Endothelial cell of umbilical vein (primary cell): ENCODE measurements around the gene STIM1. TPM values are rescaled to one million over a fixed set of nuclear protein-coding genes. Genes with fewer than 3 reads are reported as not detected.

ENCODE experiments used
- BruUV-seq: library from RNA; stranded (reverse); fragments of 400-500 nt; replicated peaks from 2 replicates; lab custom pipeline; 2021; lab: Mats Ljungman, UMichigan
- CTCF ChIA-PET: fragments of 300-600, 350-600 bp; sonication (Branson Sonifier 250); formaldehyde crosslinking; loops from one replicate; lab custom pipeline; 2021; ENCODE audit warnings: antibody characterized with exemption, inconsistent platforms; lab: Charles Lee
- POLR2A ChIA-PET: fragments of 300-600, 350-600 bp; sonication (Branson Sonifier 250); formaldehyde crosslinking; loops from one replicate; lab custom pipeline; 2021; ENCODE audit warnings: antibody characterized with exemption, inconsistent platforms; lab: Charles Lee
- DNase-seq: peaks from one replicate; pipeline ENCODE4 v3.0.0-alpha.2; 2011; ENCODE audit warnings: low read depth, low spot score
- FAIRE-seq: peaks from 2 replicates; lab custom pipeline; 2011; peaks lifted over from hg19 to GRCh38; lab: Jason Lieb, UNC
- H2AFZ ChIP-seq: 2 replicates; pipeline ENCODE4 v1.6.0; 2012; ENCODE audit warnings: low read depth, low read length, control low read depth, inconsistent platforms
- H3K27ac ChIP-seq: 2 replicates; pipeline ENCODE4 v1.5.1; 2011; ENCODE audit warnings: low read depth, mild to moderate bottlenecking, control low read depth, low read length, moderate library complexity; ENCODE audit not compliant: insufficient read depth
- H3K27me3 ChIP-seq, 2 experiments: 2 replicates each; pipeline versions ENCODE4 v1.6.0 to v1.6.1; 2011; ENCODE audit warnings: low read length in 2 of 2, mixed read lengths in 1 of 2; ENCODE audit not compliant: control insufficient read depth in 2 of 2, insufficient read depth in 2 of 2
- H3K36me3 ChIP-seq, 2 experiments: 2 replicates in 1 of 2; 3 replicates in 1 of 2; pipeline ENCODE4 v1.5.1; 2011; ENCODE audit warnings: low read length in 2 of 2, mild to moderate bottlenecking in 1 of 2, moderate library complexity in 1 of 2; ENCODE audit not compliant: control insufficient read depth in 2 of 2, insufficient read depth in 2 of 2; ENCODE audit errors: extremely low read depth in 1 of 2
- H3K4me1 ChIP-seq: 3 replicates; pipeline ENCODE4 v1.5.1; 2011; ENCODE audit warnings: mild to moderate bottlenecking, low read length; ENCODE audit not compliant: control insufficient read depth, insufficient read depth; ENCODE audit errors: extremely low read depth
- H3K4me2 ChIP-seq: 2 replicates; pipeline ENCODE4 v1.6.1; 2011; ENCODE audit warnings: low read length, control low read depth, mixed read lengths; ENCODE audit not compliant: insufficient read depth
- H3K4me3 ChIP-seq, 3 experiments: fragments of 200-600 bp in 1 of 3; sonication (generic), shearing (Covaris generic) in 1 of 3; replicated peaks in 1 of 3; 2 replicates each; pipeline ENCODE4 v1.5.1; 2011 to 2016; ENCODE audit warnings: control low read depth in 3 of 3, low read length in 3 of 3, mild to moderate bottlenecking in 2 of 3, inconsistent platforms in 1 of 3, low read depth in 1 of 3, moderate library complexity in 1 of 3; ENCODE audit not compliant: insufficient read depth in 1 of 3
- H3K79me2 ChIP-seq: 2 replicates; pipeline ENCODE4 v1.6.0; 2012; ENCODE audit warnings: low read length, inconsistent platforms; ENCODE audit not compliant: control insufficient read depth, insufficient read depth
- H3K9ac ChIP-seq: replicated peaks from 2 replicates; pipeline ENCODE3; 2011; ENCODE audit warnings: low read length, control low read depth; ENCODE audit not compliant: insufficient read depth; ENCODE audit errors: extremely low read depth
- H3K9me1 ChIP-seq: replicated peaks from 3 replicates; pipeline ENCODE4 v1.6.0; 2011; ENCODE audit warnings: mild to moderate bottlenecking, low read length; ENCODE audit not compliant: control insufficient read depth, insufficient read depth; ENCODE audit errors: extremely low read depth
- H3K9me3 ChIP-seq: replicated peaks from 2 replicates; pipeline ENCODE4 v1.5.1; 2012; ENCODE audit warnings: low read length, inconsistent platforms; ENCODE audit not compliant: control insufficient read depth, insufficient read depth
- H4K20me1 ChIP-seq: replicated peaks from 2 replicates; pipeline ENCODE3; 2011; ENCODE audit warnings: mild to moderate bottlenecking, low read length; ENCODE audit not compliant: control insufficient read depth, insufficient read depth; ENCODE audit errors: extremely low read depth
- CTCF ChIP-seq, 2 donors: IDR thresholded peaks; 1 replicate in 1 of 2; 2 replicates in 1 of 2; pipeline ENCODE4 v1.5.1; 2011; ENCODE audit warnings: low read length in 2 of 2, mild to moderate bottlenecking in 2 of 2, moderate library complexity in 2 of 2, control low read depth in 1 of 2, inconsistent platforms in 1 of 2, low read depth in 1 of 2; ENCODE audit not compliant: insufficient read depth in 1 of 2; ENCODE audit errors: extremely low read depth in 1 of 2
- EZH2 ChIP-seq: IDR thresholded peaks from 2 replicates; pipeline ENCODE4 v1.6.1; 2012; ENCODE audit warnings: borderline replicate concordance, low read depth, mild to moderate bottlenecking, moderate library complexity, low read length, inconsistent platforms; ENCODE audit not compliant: severe bottlenecking
- FOS ChIP-seq: IDR thresholded peaks from 2 replicates; pipeline ENCODE4 v1.6.1; 2011; ENCODE audit warnings: mild to moderate bottlenecking, low read length, moderate library complexity, borderline replicate concordance; ENCODE audit not compliant: insufficient read depth
- GATA2 ChIP-seq: IDR thresholded peaks from 2 replicates; pipeline ENCODE4 v1.7.0; 2011; ENCODE audit warnings: low read depth, mild to moderate bottlenecking, moderate library complexity, mixed read lengths, low read length; ENCODE audit not compliant: insufficient read length, insufficient read depth
- JUN ChIP-seq: IDR thresholded peaks from 2 replicates; pipeline ENCODE4 v1.6.1; 2011; ENCODE audit warnings: borderline replicate concordance, low read depth; ENCODE audit not compliant: insufficient read length, insufficient read depth
- MAX ChIP-seq: IDR thresholded peaks from 2 replicates; pipeline ENCODE4 v1.6.1; 2011; ENCODE audit not compliant: insufficient read depth, insufficient read length
- MYC ChIP-seq: IDR thresholded peaks from one replicate; pipeline ENCODE4 v1.6.1; 2011; ENCODE audit warnings: mild to moderate bottlenecking, low read depth, low read length
- POLR2A ChIP-seq: IDR thresholded peaks from 2 replicates; pipeline ENCODE4 v1.6.1; 2012; ENCODE audit warnings: low read depth, mild to moderate bottlenecking, control low read depth, low read length
- POLR2AphosphoS5 ChIP-seq: IDR thresholded peaks from 2 replicates; pipeline ENCODE4 v1.6.1; 2012; ENCODE audit warnings: low read depth, mild to moderate bottlenecking, control low read depth, low read length, moderate library complexity; ENCODE audit not compliant: insufficient read depth
- dilution Hi-C: fragments of 300-500 bp; cut with MboI; formaldehyde crosslinking; loops from one replicate; pipeline ENCODE4 v1.15.0; 2019; ENCODE audit warnings: low sequenced_read_pairs; ENCODE audit not compliant: extremely low pct_ligation_motif_present
- intact Hi-C: fragments of 100-400 bp; cut with micrococcal nuclease; formaldehyde crosslinking; loops from one replicate; pipeline ENCODE4 v1.10.0; 2022
- polyA plus RNA-seq, 4 experiments: library from polyadenylated mRNA; depleted of rRNA in 3 of 4; stranded (reverse) in 3 of 4; unstranded in 1 of 4; fragments of >200 nt; gene quantifications; 2 replicates each; pipeline versions ENCODE4 v1.2.1 to v1.2.3, GENCODE V29; 2011 to 2012; ENCODE audit warnings: missing spikeins in 1 of 4
- total RNA-seq: library from RNA; stranded (reverse); gene quantifications from 2 replicates; pipeline ENCODE4 v1.2.3, GENCODE V29; 2021

STIM1 gene
- total and polyA plus RNA-seq, 2 donors (not counting 3 experiments of a cell fraction or from before 2014, with no cell fraction given) = 32.7 to 33.4 TPM

- Histone ChIP-seq H4K20me1 (no peaks in the 10 kb centered on the region), H3K36me3 (no peaks in the 10 kb centered on the region), H3K4me2 (no peak overlapping the region), H3K27me3 (no peaks in the 10 kb centered on the region), H2AFZ (no peak overlapping the region), H3K9me1 (no peaks in the 10 kb centered on the region), H3K79me2 (no peaks in the 10 kb centered on the region), H3K9ac (no peak overlapping the region), H3K4me3 (no peak overlapping the region), H3K9me3 (no peaks in the 10 kb centered on the region), H3K4me1 (no peaks in the 10 kb centered on the region), H3K27ac (no peak overlapping the region)
- CTCF ChIA-PET = interaction anchor here (0.6 to 2.7 kb wide), 7 partner anchors 13 to 189 kb away, joined by 3 to 9 read pairs (median 4); partner anchors contain the start of gene STIM1
- intact Hi-C loops (no loop called here), dilution Hi-C loops (no loop called here)
- no TSS peak for BruUV-seq
- POLR2A ChIA-PET = no interaction called here
- FAIRE-seq (no peak), DNase-seq (no peak)
- TF ChIP-seq MAX = no peak
- TF ChIP-seq EZH2 = no peak
- TF ChIP-seq FOS = no peak
- no peak for TF ChIP-seq MYC
- TF ChIP-seq GATA2 = no peak
- TF ChIP-seq JUN = no peak
- TF ChIP-seq POLR2AphosphoS5 = no peak
- no peak for TF ChIP-seq CTCF (IDR thresholded peaks at IDR 0.05; ENCODE audit: extremely low read depth in 1 of 2, insufficient read depth in 1 of 2, low read depth in 1 of 2, low read length in 2 of 2)
- no peak for TF ChIP-seq POLR2A
Measured at GRCh38 chr11:4039011-4039410, 183.5 kb downstream of the STIM1 start.
